NT2/D1 (cell line): ENCODE measurements around the gene ATG16L1.

ENCODE experiments used
- SUZ12 ChIP-seq: IDR thresholded peaks from 2 replicates; pipeline ENCODE4 v1.6.1; 2011; ENCODE audit not compliant: insufficient read length, insufficient read depth; ENCODE audit errors: extremely low read depth
- YY1 ChIP-seq: IDR thresholded peaks from 2 replicates; pipeline ENCODE4 v1.6.1; 2011; ENCODE audit not compliant: insufficient read length, insufficient read depth
- ZNF274 ChIP-seq: IDR thresholded peaks from 2 replicates; pipeline ENCODE4 v1.6.1; 2011; ENCODE audit warnings: mild to moderate bottlenecking, low read depth, low read length

- no peak for TF ChIP-seq YY1
- TF ChIP-seq SUZ12, result no peak
- TF ChIP-seq ZNF274, result no peak
Observed at GRCh38 chr2:233255151-233255550, 3.7 kb downstream of the ATG16L1 start.
